ELR (cell line): ENCODE data around the gene NUBPL.
"Not testable (repeated sequence)": the region's sequence is repeated elsewhere in the genome, so short reads cannot be mapped to it uniquely, and the experiment has no call there.

Experiments
- DNase-seq: peaks from one replicate; pipeline ENCODE4 v3.0.0-alpha.2; 2015; ENCODE audit warnings: low read depth

NUBPL gene

GRCh38 chr14:31813724-31814490 is 252.7 kb downstream of the NUBPL start:
- not testable (repeated sequence) for DNase-seq

DNA sequence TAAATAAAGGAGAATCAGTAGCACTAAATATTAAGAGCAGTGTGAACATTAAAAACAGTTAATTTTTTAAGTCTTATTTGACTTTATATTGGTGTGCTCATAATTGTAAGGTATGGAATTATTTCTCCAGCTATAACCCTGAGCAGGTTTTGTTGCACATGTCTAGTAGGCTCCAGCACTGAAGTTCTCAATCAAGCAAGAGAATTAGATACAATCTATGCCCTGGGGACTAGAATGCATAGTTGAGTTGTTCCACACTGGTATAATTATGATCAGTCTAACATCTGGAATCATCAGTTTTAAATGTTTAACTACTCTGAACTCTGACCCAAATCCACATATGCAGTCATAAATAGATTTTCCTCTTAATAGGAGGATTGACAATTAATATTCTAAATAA is 258.1 kb downstream of the NUBPL start:
- no peak for DNase-seq

DNA sequence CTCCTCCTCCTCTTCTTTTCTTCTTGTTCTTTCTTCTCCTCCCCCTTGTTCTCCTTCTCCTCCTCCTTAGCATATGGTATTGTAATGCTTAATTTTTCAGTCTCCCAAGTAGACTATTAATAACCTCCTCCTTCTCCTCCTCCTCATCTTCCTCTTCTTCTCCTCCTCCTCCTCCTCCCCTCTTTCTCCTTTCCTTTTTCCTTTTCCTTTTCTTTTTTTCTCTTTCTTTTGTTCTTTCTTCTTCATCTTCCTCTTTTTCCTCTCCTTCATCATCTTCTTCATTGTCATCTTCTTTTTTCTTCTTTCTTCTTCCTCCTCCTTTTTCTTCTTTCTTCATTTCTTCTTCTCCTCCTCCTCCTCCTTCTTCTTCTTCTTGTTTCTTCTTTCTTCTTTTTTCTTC is 264.3 kb downstream of the NUBPL start:
- DNase-seq = no peak

GRCh38 chr14:31827325-31827724 is 266.1 kb downstream of the NUBPL start:
- no peak for DNase-seq

DNA sequence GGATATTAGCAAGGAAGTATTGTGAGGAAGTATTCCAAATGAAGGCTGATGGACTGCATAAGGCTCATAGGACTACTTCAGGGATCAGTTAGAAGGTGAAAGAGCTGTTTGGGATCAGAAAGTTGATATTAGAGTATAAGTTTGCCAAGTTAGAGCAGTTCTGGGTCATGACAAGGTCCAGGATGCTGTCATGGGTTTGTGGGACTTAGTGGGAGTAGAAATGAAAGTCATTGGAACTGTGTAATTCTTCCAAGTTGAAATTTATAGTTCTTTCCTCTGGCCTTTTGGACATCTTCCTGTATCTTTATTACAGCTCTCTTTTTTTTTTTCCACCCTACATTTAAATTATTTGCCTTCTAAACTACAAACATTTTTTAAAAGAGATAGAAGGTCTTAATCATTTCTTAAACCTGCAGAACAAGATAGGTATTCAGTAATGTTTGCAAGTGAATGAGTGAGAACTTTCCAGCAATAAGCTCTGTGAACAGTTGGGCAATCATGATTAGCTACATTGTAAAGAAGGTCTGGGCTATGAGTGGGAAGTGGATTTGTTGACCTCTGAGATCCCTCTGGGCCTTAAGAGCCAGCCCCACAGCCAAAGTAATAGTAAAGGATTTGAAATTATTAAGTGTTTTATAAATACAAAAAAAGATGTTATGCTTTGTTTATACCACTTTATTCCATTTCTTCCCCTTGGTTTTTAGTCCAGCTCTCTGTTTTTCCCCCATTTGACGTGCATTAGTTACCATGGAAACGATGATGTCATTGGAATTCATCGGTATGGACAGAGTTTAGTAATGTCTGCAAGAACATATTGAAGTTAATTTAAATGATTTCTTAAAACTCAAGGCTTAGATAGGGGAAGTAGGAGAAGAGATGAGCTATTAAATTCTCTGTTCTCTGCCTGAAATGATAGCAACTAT is 268.0 kb downstream of the NUBPL start:
- peak; percentile 83 for DNase-seq

DNA sequence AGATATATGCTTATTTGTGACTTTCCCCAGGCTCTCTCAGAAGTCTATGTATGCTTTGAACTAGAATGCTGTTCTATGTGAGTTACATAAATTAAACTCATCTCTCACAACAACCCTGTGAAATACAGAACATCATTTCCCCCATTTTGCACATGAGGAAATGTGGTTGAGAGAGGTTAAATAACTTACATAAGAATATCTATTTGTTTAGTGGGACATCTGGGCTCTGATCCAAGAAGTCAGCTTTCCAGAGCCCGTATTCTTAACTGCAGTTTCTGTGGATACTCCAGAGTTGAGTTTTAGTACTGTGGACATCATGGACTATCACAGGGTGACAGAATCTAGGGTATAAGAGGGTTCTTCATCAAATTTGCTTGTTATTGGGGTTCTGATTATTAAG is 273.4 kb downstream of the NUBPL start:
- no peak for DNase-seq

DNA sequence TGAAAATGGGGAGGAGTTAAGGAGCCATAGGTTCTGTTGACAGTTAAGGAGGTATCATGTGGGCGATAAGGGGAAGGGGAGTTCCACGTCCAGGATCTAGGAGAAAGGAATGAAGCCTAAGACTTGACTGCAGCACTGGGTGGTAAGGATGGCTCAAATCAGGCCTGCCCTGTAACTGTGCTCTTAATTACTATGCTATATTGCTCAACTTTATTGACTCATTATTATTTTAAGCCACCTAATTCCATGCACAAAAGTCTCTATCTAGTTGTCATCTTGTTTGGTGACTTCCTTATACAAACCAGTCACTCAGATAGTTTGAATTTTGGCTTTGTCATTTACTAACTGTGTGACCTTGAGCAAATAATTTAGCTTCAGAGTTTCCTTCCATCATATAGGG is 273.8 kb downstream of the NUBPL start:
- no peak for DNase-seq

DNA sequence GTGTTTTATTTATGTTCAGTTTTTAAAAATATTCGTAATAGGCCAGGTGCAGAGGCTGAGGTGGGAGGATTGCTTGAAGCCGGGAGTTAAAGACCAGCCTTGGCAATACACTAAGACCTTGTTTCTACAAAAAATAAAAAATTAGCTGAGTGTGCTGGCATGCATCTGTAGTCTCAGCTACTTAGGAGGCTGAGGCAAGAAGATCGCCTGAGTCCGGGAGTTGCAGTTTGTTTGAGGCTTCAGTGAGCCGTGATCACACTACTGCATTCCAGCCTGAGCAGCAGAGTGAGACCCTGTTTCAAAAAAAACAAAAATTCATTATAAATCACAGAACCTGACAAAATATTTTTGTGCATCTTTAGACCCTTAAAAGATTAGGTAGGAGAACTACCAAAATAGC is 275.8 kb downstream of the NUBPL start:
- DNase-seq = no peak

DNA sequence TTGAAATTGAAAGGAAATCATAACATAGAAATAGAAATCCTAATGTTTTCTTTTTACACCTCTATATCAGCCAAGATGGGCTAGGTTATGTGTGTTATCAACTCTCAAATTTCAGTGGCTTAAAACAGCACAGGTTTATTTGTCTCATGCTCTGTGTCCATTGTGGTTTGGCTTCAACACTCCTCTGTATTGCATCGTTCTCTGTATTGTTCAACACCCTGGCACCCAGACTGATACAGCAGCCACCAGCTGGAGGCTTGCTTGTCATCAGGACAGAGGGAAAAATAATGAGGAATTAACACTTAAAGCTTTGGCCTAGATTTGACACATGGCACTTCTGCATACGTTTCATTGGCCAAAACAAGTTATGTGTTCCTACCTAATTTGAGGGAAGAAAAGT is 281.7 kb downstream of the NUBPL start:
- no peak for DNase-seq

- peak; percentile 20 for DNase-seq
Measured at GRCh38 chr14:31843361-31844091, 282.3 kb downstream of the NUBPL start.

GRCh38 chr14:31854508-31855075 is 293.4 kb downstream of the NUBPL start:
- no peak for DNase-seq

DNA sequence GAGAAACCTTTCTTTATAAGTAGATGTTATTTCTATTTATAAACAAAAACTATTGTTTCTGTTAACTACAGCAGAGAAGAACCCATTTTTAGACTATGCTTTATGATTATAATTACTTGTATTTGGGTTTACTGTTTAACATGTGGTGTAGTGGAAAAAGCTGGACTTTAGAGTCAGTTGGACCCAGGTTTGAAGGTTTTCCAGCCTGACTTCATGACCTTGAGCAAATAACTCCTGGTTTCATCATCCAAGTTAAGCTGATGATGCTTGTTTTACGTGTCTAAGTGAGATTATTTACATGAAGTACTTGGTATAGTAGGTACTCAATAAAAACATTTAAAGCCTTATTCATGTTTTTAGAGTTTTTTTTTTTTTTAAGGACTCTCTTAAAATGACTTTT is 294.1 kb downstream of the NUBPL start:
- DNase-seq = no peak

GRCh38 chr14:31856003-31856402 is 294.8 kb downstream of the NUBPL start:
- not testable (repeated sequence) for DNase-seq

- peak; percentile 29 for DNase-seq
Measured at GRCh38 chr14:31858868-31859267, 297.7 kb downstream of the NUBPL start.

DNA sequence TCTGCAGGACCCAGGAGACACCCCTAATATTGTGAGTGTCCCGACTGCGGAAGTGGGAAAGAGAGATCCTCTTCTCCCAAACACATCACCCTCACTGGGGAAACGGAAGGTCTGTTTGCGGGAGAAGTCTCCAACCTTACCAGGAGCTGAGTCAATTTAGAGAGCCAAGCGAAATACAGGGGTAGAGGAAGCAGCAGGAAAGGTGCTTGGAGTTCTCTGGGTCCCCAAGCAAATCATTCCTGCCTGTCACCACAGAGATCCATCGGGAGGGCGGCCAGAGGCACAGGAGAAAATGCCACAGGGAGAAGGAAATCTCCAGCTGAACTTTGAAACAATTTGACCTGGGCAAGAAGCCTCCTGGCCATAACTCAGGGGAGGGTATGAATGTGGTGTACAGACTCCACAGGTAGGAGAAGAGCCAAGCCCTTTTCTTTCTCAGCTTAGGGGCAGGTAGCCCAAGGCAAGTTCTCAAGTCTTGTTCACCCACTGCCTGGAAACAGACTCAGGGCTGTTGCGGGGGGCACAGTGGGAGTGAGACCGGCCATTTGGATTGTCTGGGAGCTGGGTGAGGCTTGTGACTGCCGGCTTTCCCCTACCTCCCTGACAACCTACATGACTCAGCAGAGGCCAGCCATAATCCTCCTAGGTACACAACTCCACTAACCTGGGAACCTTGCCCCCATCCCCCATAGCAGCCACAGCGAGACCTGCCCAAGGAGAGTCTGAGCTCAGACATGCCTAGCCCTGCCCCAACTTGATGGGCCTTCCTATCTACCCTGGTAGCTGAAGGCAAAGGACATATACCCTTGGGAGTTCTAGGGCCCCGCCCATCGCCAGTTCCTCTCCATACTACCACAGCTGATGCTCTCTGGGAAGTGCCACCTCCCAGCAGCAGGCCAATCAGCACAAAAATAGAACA is 304.0 kb downstream of the NUBPL start:
- DNase-seq = no peak

DNA sequence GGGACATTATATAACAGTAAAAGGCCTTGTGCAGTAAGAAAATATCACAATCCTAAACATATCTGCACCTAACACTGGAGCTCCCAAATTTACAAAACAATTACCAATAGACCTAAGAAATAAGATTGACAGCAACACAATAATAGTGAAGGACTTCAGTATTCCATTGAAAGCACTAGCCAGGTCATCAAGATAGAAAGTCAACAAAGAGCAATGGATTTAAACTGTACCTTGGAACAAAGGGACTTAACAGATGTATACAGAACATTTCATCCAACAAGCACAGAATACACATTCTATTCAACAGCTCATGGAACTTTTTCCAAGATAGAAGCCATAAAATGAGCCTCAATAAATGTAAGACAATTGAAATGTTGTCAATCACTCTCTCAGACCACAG is 306.4 kb downstream of the NUBPL start:
- no peak for DNase-seq

GRCh38 chr14:31868096-31868495 is 306.9 kb downstream of the NUBPL start:
- DNase-seq = not testable (repeated sequence)

- no peak for DNase-seq
Measured at GRCh38 chr14:31876741-31877140, 315.5 kb downstream of the NUBPL start.

DNA sequence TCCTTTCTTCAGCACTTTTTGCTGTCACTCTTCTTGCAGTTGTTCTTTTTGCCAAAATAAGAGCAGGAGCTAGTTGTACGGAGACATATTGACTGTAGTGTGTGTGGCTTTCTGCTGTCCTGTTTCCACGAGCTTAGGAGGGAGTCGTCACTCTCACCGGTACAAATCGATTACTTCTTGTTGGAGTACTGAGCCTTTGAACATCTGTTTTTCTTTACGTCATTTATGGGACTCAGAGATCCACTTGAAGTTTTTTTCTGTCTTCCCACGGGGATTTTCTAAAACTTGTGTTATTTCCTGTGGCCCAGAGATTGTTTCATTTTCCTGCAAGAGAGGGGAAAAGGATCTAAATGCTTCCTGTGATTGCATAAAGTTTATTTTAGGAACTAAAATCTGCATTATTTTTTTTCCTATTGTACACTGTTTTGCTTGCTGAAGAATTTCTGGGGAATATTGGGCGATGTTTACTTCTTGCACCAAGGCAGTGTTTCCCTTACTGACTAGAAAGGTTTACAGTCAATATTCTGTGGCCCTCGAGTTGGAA is 316.1 kb downstream of the NUBPL start:
- no peak for DNase-seq

DNA sequence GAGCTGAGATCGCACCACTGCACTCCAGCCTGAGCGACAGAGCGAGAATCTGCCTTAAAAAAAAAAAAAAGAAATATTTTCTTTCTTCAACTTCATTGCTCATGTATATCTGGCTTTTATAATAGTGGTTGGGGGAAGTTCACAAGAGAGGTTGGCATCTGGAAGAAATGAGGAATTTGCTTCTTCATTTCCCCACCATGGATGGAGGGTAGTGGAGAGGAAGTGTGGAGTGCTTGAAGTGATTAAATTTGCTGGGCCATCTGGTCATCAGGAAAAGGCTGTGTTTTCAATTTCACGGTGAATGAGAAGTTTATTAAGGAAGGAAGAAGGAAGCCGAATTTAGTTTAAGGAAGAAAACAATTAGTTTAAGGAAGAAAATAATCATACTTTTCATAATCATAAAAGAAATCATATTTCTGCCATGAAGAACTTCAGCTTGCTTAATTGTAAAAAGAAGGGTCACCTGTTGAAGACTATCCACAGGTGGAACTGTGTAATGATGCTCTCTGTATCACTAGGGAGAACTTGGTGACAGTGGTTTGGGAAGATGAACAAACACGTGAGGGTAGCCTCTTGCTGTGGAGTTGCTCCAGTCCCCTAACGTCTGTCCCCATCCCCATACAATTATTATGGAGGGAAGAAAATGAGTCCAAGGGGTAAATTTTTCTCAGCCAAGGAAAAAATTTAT is 318.6 kb downstream of the NUBPL start:
- DNase-seq = no peak
